ENCODE measurements around the gene ANKRD23. TPM values are rescaled to one million over a fixed set of nuclear protein-coding genes. Genes with fewer than 3 reads are reported as not detected.

ANKRD23 gene
- total and polyA plus RNA-seq, 2 of the 13 experiments (the other 11 are each of a cell fraction or from before 2014, with no cell fraction given) = 1.5 to 1.6 TPM

- TF ChIP-seq BATF2 (CRISPR knock-in tag; IDR thresholded peaks at IDR 0.05) (no peak), GZF1 (CRISPR knock-in tag; IDR thresholded peaks at IDR 0.05) (no peak), HOXA7 (CRISPR knock-in tag; IDR thresholded peaks at IDR 0.05) (no peak), ZNF563 (CRISPR knock-in tag; IDR thresholded peaks at IDR 0.05) (peak; percentile 47; the same call in 1 of the 2 replicates), ZNF414 (CRISPR knock-in tag; IDR thresholded peaks at IDR 0.05) (no peak), SKIL (CRISPR knock-in tag; IDR thresholded peaks at IDR 0.05; ENCODE audit: borderline replicate concordance) (no peak), MLXIP (CRISPR knock-in tag; IDR thresholded peaks at IDR 0.05; ENCODE audit: borderline replicate concordance) (no peak), ZFYVE20 (CRISPR knock-in tag; IDR thresholded peaks at IDR 0.05; ENCODE audit: borderline replicate concordance, low read depth) (0 out of 2 replicates have a peak, but pooled peaks have one; percentile 24), ZNF513 (CRISPR knock-in tag; conservative IDR thresholded peaks at IDR 0.05) (no peak), MXD3 (CRISPR knock-in tag; IDR thresholded peaks at IDR 0.05) (0 out of 2 replicates have a peak, but pooled peaks have one; percentile 10), ZFAT (CRISPR knock-in tag; conservative IDR thresholded peaks at IDR 0.05) (0 out of 2 replicates have a peak, but pooled peaks have one; percentile 43), ZNF772 (CRISPR knock-in tag; IDR thresholded peaks at IDR 0.05) (0 out of 2 replicates have a peak, but pooled peaks have one; percentile 49), ZNF670 (CRISPR knock-in tag; IDR thresholded peaks at IDR 0.05; ENCODE audit: borderline replicate concordance) (no peak), ZNF720 (CRISPR knock-in tag; IDR thresholded peaks at IDR 0.05) (no peak), NONO (IDR thresholded peaks at IDR 0.05) (no peak), NONO (CRISPR knock-in tag; conservative IDR thresholded peaks at IDR 0.05) (no peak), DZIP1 (CRISPR knock-in tag; IDR thresholded peaks at IDR 0.05) (0 out of 2 replicates have a peak, but pooled peaks have one; percentile 16)
Measured at GRCh38 chr2:96859099-96859649, 15.4 kb upstream of the ANKRD23 start (continued).

Measured in HepG2 (cell line).